ENCODE data around the gene SERINC5. TPM values are rescaled to one million over a fixed set of nuclear protein-coding genes. Genes with fewer than 3 reads are reported as not detected.

SERINC5 gene
- total and polyA plus RNA-seq, 3 experiments from 2014 or later: 13.7 to 33.3 (median 32.9) TPM

- H3K27me3 ChIP-seq (ENCODE audit: insufficient read depth, low read length, poor library complexity, severe bottlenecking): no peaks in the 10 kb centered on the region
- Mint-ChIP-seq H3K27me3 (peaks cover 0 to 2% of the 10 kb centered on the region in 2 donors), H3K27ac (peak overlapping the region in 6 of 8 donors; percentile 8 to 59 (median 32)), H3K9me3 (peaks cover 4 to 21% (median 15%) of the 10 kb centered on the region in 5 donors), H3K4me3 (peak overlapping the region in 4 of 7 donors; percentile 1 to 58 (median 14)), H3K4me1 (peaks cover 54 to 72% (median 72%) of the 10 kb centered on the region in 3 donors), H3K36me3 (peaks cover 20 to 43% (median 24%) of the 10 kb centered on the region in 3 donors)
- H3K4me1 ChIP-seq (ENCODE audit: insufficient read depth, low read length): peaks cover 52% of the 10 kb centered on the region
- ChIA-PET CTCF (interaction anchor here (0.9 to 2.0 kb wide), 4 partner anchors 10 to 33 kb away, joined by 3 to 5 read pairs (median 4); partner anchors contain the start of gene SERINC5), POLR2A (interaction anchor here (0.6 to 2.1 kb wide), 2 partner anchors 10 to 21 kb away, joined by 12 to 14 read pairs; partner anchors contain the start of gene SERINC5)
- H3K27ac ChIP-seq (ENCODE audit: low read depth, low read length): no peak overlapping the region
- no peak for DNase-seq
- H3K4me3 ChIP-seq (ENCODE audit: low read length): no peak overlapping the region
- H3K36me3 ChIP-seq (ENCODE audit: insufficient read depth, low read length): peaks cover 9% of the 10 kb centered on the region
- peaks cover 5% of the 10 kb centered on the region for H3K9me3 ChIP-seq (ENCODE audit: low read length)
Measured at GRCh38 chr5:80246001-80246758, 9.7 kb downstream of the SERINC5 start.

GRCh38 chr5:80243567-80243966, 12.3 kb downstream of the SERINC5 start:
- Mint-ChIP-seq H3K27me3 (peaks cover 0 to 2% of the 10 kb centered on the region in 2 donors), H3K4me3 (no peak overlapping the region), H3K9me3 (peaks cover 4 to 21% (median 18%) of the 10 kb centered on the region in 5 donors), H3K36me3 (peaks cover 21 to 44% (median 36%) of the 10 kb centered on the region in 3 donors), H3K27ac (peak overlapping the region in 2 of 8 donors; percentile 39 to 57), H3K4me1 (peaks cover 64 to 79% (median 79%) of the 10 kb centered on the region in 3 donors)
- peaks cover 61% of the 10 kb centered on the region for H3K4me1 ChIP-seq (ENCODE audit: insufficient read depth, low read length)
- H3K27me3 ChIP-seq (ENCODE audit: insufficient read depth, low read length, poor library complexity, severe bottlenecking): no peaks in the 10 kb centered on the region
- peaks cover 9% of the 10 kb centered on the region for H3K36me3 ChIP-seq (ENCODE audit: insufficient read depth, low read length)
- ChIA-PET POLR2A (no interaction called here), CTCF (interaction anchor here (0.9 kb wide), 1 partner anchor 18 kb away, joined by 4 read pairs; no protein-coding TSS in a partner anchor)
- H3K9me3 ChIP-seq (ENCODE audit: low read length): peaks cover 5% of the 10 kb centered on the region
- no peak overlapping the region for H3K27ac ChIP-seq (ENCODE audit: low read depth, low read length)
- no peak for DNase-seq
- H3K4me3 ChIP-seq (ENCODE audit: low read length): no peak overlapping the region

- Mint-ChIP-seq H3K27ac (no peak overlapping the region), H3K4me3 (peak overlapping the region in 1 of 7 donors; percentile 40), H3K36me3 (peaks cover 19 to 45% (median 36%) of the 10 kb centered on the region in 3 donors), H3K27me3 (peaks cover 0 to 2% of the 10 kb centered on the region in 2 donors), H3K9me3 (peaks cover 4 to 21% (median 18%) of the 10 kb centered on the region in 5 donors), H3K4me1 (peaks cover 59 to 79% (median 77%) of the 10 kb centered on the region in 3 donors)
- H3K27ac ChIP-seq (ENCODE audit: low read depth, low read length): no peak overlapping the region
- DNase-seq: no peak
- no peaks in the 10 kb centered on the region for H3K27me3 ChIP-seq (ENCODE audit: insufficient read depth, low read length, poor library complexity, severe bottlenecking)
- no peak overlapping the region for H3K4me3 ChIP-seq (ENCODE audit: low read length)
- H3K4me1 ChIP-seq (ENCODE audit: insufficient read depth, low read length): peaks cover 60% of the 10 kb centered on the region
- ChIA-PET CTCF (no interaction called here), POLR2A (no interaction called here)
- peaks cover 9% of the 10 kb centered on the region for H3K36me3 ChIP-seq (ENCODE audit: insufficient read depth, low read length)
- peaks cover 5% of the 10 kb centered on the region for H3K9me3 ChIP-seq (ENCODE audit: low read length)
Measured at GRCh38 chr5:80242849-80243248, 13.0 kb downstream of the SERINC5 start.

GRCh38 chr5:80240368-80240986, 15.4 kb downstream of the SERINC5 start:
- Mint-ChIP-seq H3K36me3 (peaks cover 19 to 50% (median 40%) of the 10 kb centered on the region in 3 donors), H3K9me3 (peaks cover 4 to 21% (median 18%) of the 10 kb centered on the region in 5 donors), H3K27ac (peak overlapping the region in 3 of 8 donors; percentile 51 to 75 (median 65)), H3K27me3 (peaks cover 0 to 5% of the 10 kb centered on the region in 2 donors), H3K4me1 (peaks cover 50 to 75% (median 68%) of the 10 kb centered on the region in 3 donors), H3K4me3 (no peak overlapping the region)
- no peaks in the 10 kb centered on the region for H3K27me3 ChIP-seq (ENCODE audit: insufficient read depth, low read length, poor library complexity, severe bottlenecking)
- peaks cover 51% of the 10 kb centered on the region for H3K4me1 ChIP-seq (ENCODE audit: insufficient read depth, low read length)
- peaks cover 5% of the 10 kb centered on the region for H3K9me3 ChIP-seq (ENCODE audit: low read length)
- H3K4me3 ChIP-seq (ENCODE audit: low read length): no peak overlapping the region
- DNase-seq: no peak
- no peak overlapping the region for H3K27ac ChIP-seq (ENCODE audit: low read depth, low read length)
- ChIA-PET CTCF (interaction anchor here (1.2 kb wide), 1 partner anchor 67 kb away, joined by 3 read pairs; no protein-coding TSS in a partner anchor), POLR2A (interaction anchor here (1.8 kb wide), 1 partner anchor 14 kb away, joined by 6 read pairs; no protein-coding TSS in a partner anchor)
- peaks cover 9% of the 10 kb centered on the region for H3K36me3 ChIP-seq (ENCODE audit: insufficient read depth, low read length)

GRCh38 chr5:80239680-80240367, 16.0 kb downstream of the SERINC5 start:
- Mint-ChIP-seq H3K4me3 (peak overlapping the region in 3 of 7 donors; percentile 13 to 22 (median 14)), H3K27me3 (peaks cover 0 to 5% of the 10 kb centered on the region in 2 donors), H3K4me1 (peaks cover 50 to 75% (median 66%) of the 10 kb centered on the region in 3 donors), H3K36me3 (peaks cover 19 to 45% (median 34%) of the 10 kb centered on the region in 3 donors), H3K27ac (peak overlapping the region in 6 of 8 donors; percentile 33 to 81 (median 58)), H3K9me3 (peaks cover 4 to 21% (median 16%) of the 10 kb centered on the region in 5 donors)
- no peak for DNase-seq
- Histone ChIP-seq H3K27me3 (ENCODE audit: insufficient read depth, low read length, poor library complexity, severe bottlenecking) (no peaks in the 10 kb centered on the region), H3K9me3 (ENCODE audit: low read length) (peaks cover 5% of the 10 kb centered on the region), H3K27ac (ENCODE audit: low read depth, low read length) (no peak overlapping the region), H3K4me3 (ENCODE audit: low read length) (no peak overlapping the region), H3K4me1 (ENCODE audit: insufficient read depth, low read length) (peaks cover 54% of the 10 kb centered on the region), H3K36me3 (ENCODE audit: insufficient read depth, low read length) (peaks cover 9% of the 10 kb centered on the region)
- ChIA-PET POLR2A (interaction anchor here (1.8 kb wide), 1 partner anchor 15 kb away, joined by 6 read pairs; no protein-coding TSS in a partner anchor), CTCF (interaction anchor here (0.9 to 1.2 kb wide), 2 partner anchors 68 to 148 kb away, joined by 3 to 4 read pairs; no protein-coding TSS in a partner anchor)

- peaks cover 19 to 46% (median 33%) of the 10 kb centered on the region in 3 donors for H3K36me3 Mint-ChIP-seq
- H3K27ac Mint-ChIP-seq: peak overlapping the region in 5 of 8 donors; percentile 33 to 81 (median 52)
- no peak for DNase-seq
- peaks cover 0 to 5% of the 10 kb centered on the region in 2 donors for H3K27me3 Mint-ChIP-seq
- H3K4me3 Mint-ChIP-seq: peak overlapping the region in 5 of 7 donors; percentile 13 to 58 (median 26)
- Histone ChIP-seq H3K4me3 (ENCODE audit: low read length) (no peak overlapping the region), H3K4me1 (ENCODE audit: insufficient read depth, low read length) (peaks cover 62% of the 10 kb centered on the region), H3K27me3 (ENCODE audit: insufficient read depth, low read length, poor library complexity, severe bottlenecking) (no peaks in the 10 kb centered on the region), H3K36me3 (ENCODE audit: insufficient read depth, low read length) (peaks cover 9% of the 10 kb centered on the region), H3K9me3 (ENCODE audit: low read length) (peaks cover 5% of the 10 kb centered on the region), H3K27ac (ENCODE audit: low read depth, low read length) (no peak overlapping the region)
- POLR2A ChIA-PET: interaction anchor here (0.9 to 1.8 kb wide), 4 partner anchors 8 to 70 kb away, joined by 3 to 6 read pairs (median 4); partner anchors contain the start of gene SERINC5
- CTCF ChIA-PET: interaction anchor here (0.6 to 1.2 kb wide), 4 partner anchors 8 to 147 kb away, joined by 3 to 4 read pairs (median 3); partner anchors contain the start of gene SERINC5
- peaks cover 57 to 81% (median 71%) of the 10 kb centered on the region in 3 donors for H3K4me1 Mint-ChIP-seq
- H3K9me3 Mint-ChIP-seq: peaks cover 4 to 21% (median 16%) of the 10 kb centered on the region in 5 donors
Measured at GRCh38 chr5:80238778-80239679, 16.8 kb downstream of the SERINC5 start.
